GM12878 (cell line): Measurements from ENCODE around the gene RALGPS1. TPM values are rescaled to one million over a fixed set of nuclear protein-coding genes. Genes with fewer than 3 reads are reported as not detected.

Experiments used
- ATAC-seq: fragments of 200-7000 bp; cut with Tn5 transposase; 3 replicates; pipeline ENCODE4 v1.9.1; 2020; ENCODE audit warnings: mild to moderate bottlenecking, moderate library complexity
- BruUV-seq: library from RNA; stranded (reverse); fragments of 400-500 nt; replicated peaks from 2 replicates; lab custom pipeline; 2021; lab: Mats Ljungman, UMichigan
- CTCF ChIA-PET: fragments of 300-600 bp; sonication (Branson Sonifier 250); formaldehyde crosslinking; extraction: SDS; loops from one replicate; lab custom pipeline; 2021; ENCODE audit warnings: inconsistent platforms; lab: Yijun Ruan, JAX
- POLR2A ChIA-PET: fragments of 350-600 bp; formaldehyde crosslinking; extraction: SDS; loops from one replicate; lab custom pipeline; 2021; ENCODE audit warnings: inconsistent platforms; lab: Charles Lee
- RAD21 ChIA-PET: fragments of 300-600 bp; sonication (Branson Sonifier 250); formaldehyde crosslinking; loops from one replicate; lab custom pipeline; 2023; ENCODE audit warnings: antibody characterized with exemption; ENCODE audit not compliant: unreplicated experiment; lab: Charles Lee
- SMC1A ChIA-PET: fragments of 300-600 bp; sonication (Branson Sonifier 250); formaldehyde crosslinking; loops from one replicate; lab custom pipeline; 2023; ENCODE audit not compliant: unreplicated experiment, uncharacterized antibody; lab: Charles Lee
- DNase-seq: peaks from one replicate; pipeline ENCODE4 v3.0.0-alpha.2; 2011; ENCODE audit warnings: low read depth, low spot score
- FAIRE-seq: peaks from 3 replicates; lab custom pipeline; 2011; peaks lifted over from hg19 to GRCh38; lab: Jason Lieb, UNC
- H2AFZ ChIP-seq: 2 replicates; pipeline ENCODE4 v1.6.0; 2011; ENCODE audit warnings: low read depth, low read length, control low read depth; ENCODE audit not compliant: control insufficient read depth
- H3K27ac ChIP-seq: 2 replicates; pipeline ENCODE4 v1.5.1; 2011; ENCODE audit warnings: control low read depth; ENCODE audit not compliant: control insufficient read depth, insufficient read depth
- H3K27me3 ChIP-seq, 2 experiments: replicated peaks in 1 of 2; 2 replicates each; pipeline versions ENCODE4 v1.6.0 to v1.6.1; 2011; ENCODE audit warnings: low read length in 1 of 2; ENCODE audit not compliant: control insufficient read depth in 2 of 2, insufficient read depth in 2 of 2
- H3K36me3 ChIP-seq, 2 experiments: 2 replicates each; pipeline ENCODE4 v1.5.1; 2011; ENCODE audit warnings: low read length in 1 of 2; ENCODE audit not compliant: control insufficient read depth in 2 of 2, insufficient read depth in 2 of 2
- H3K4me1 ChIP-seq: 2 replicates; pipeline ENCODE4 v1.6.1; 2011; ENCODE audit warnings: mild to moderate bottlenecking, low read length, moderate library complexity, mixed read lengths; ENCODE audit not compliant: control insufficient read depth, insufficient read depth
- H3K4me2 ChIP-seq: 2 replicates; pipeline ENCODE4 v1.6.0; 2011; ENCODE audit warnings: control low read depth; ENCODE audit not compliant: control insufficient read depth, insufficient read depth
- H3K4me3 ChIP-seq: fragments of 200-600 bp; sonication (generic); 2 replicates; pipeline ENCODE4 v1.5.1; 2016
- H3K79me2 ChIP-seq: 2 replicates; pipeline ENCODE4 v1.6.0; 2011; ENCODE audit warnings: low read length; ENCODE audit not compliant: control insufficient read depth, insufficient read depth
- H3K9ac ChIP-seq: 2 replicates; pipeline ENCODE4 v1.8.0; 2011; ENCODE audit warnings: low read length, control low read depth, mixed read lengths; ENCODE audit not compliant: control insufficient read depth, insufficient read depth
- H3K9me3 ChIP-seq: replicated peaks from 3 replicates; pipeline ENCODE4 v1.5.1; 2011; ENCODE audit warnings: mild to moderate bottlenecking, low read length; ENCODE audit not compliant: control insufficient read depth, insufficient read depth
- H4K20me1 ChIP-seq: 2 replicates; pipeline ENCODE4 v1.6.0; 2011; ENCODE audit not compliant: control insufficient read depth, insufficient read depth
- CHD2 ChIP-seq: IDR thresholded peaks from 2 replicates; pipeline ENCODE4 v1.6.1; 2011; ENCODE audit warnings: low read depth, low read length, improper control_type of control experiment, borderline replicate concordance
- DPF2 ChIP-seq: fragments of 450-650 bp; IDR thresholded peaks from 2 replicates; pipeline ENCODE4 v1.6.1; 2017; ENCODE audit warnings: mild to moderate bottlenecking
- NRF1 ChIP-seq: conservative IDR thresholded peaks from 2 replicates; pipeline ENCODE4 v1.6.1; 2011; ENCODE audit warnings: mild to moderate bottlenecking, low read depth, low read length, improper control_type of control experiment
- POLR2AphosphoS5 ChIP-seq: IDR thresholded peaks from 2 replicates; pipeline ENCODE4 v1.6.1; 2011; ENCODE audit warnings: mild to moderate bottlenecking, low read length, inconsistent platforms
- SMC3 ChIP-seq: IDR thresholded peaks from 2 replicates; pipeline ENCODE4 v1.6.1; 2011; ENCODE audit warnings: low read length, improper control_type of control experiment, borderline replicate concordance
- ZBED1 ChIP-seq: IDR thresholded peaks from 2 replicates; pipeline ENCODE4 v1.6.1; 2016; ENCODE audit warnings: borderline replicate concordance
- WGBS: methylation state at CpG from one replicate; pipeline ENCODE4 v1.1.6; 2016; ENCODE audit warnings: low lambda C conversion rate; ENCODE audit not compliant: insufficient replicate concordance, insufficient coverage; ENCODE audit errors: missing lambda C conversion rate; 5-methylcytosine and 5-hydroxymethylcytosine counted together
- in situ Hi-C: fragments of 300-500 bp; cut with MboI; formaldehyde crosslinking; loops from 9 replicates; pipeline ENCODE4 v1.14.3; 2018; ENCODE audit warnings: mixed read lengths
- intact Hi-C: fragments of 100-400 bp; cut with micrococcal nuclease; formaldehyde crosslinking; loops from one replicate; pipeline ENCODE4 v1.14.2; 2022; ENCODE audit not compliant: unreplicated experiment
- polyA plus RNA-seq, 11 experiments: library from polyadenylated mRNA; depleted of rRNA in 4 of 11; unstranded in 6 of 11; stranded (reverse) in 5 of 11; fragments of >200 nt; fragmentation: Nextera tagmentation in 4 of 11; fragmentation: Illumina TruSeq in 1 of 11; extraction: Ambion mirVana in 4 of 11; extraction: Trizol in 1 of 11; gene quantifications; 1 replicate in 1 of 11; 2 replicates in 10 of 11; pipeline versions ENCODE4 v1.2.1 to v1.2.3, GENCODE V29; 2011 to 2016; ENCODE audit warnings: inconsistent platforms in 2 of 11, missing spikeins in 2 of 11, low read depth in 1 of 11
- total RNA-seq, 4 experiments: library from RNA; depleted of rRNA in 3 of 4; stranded (reverse); fragments of >200 nt in 3 of 4; fragmentation: Illumina TruSeq in 1 of 4; extraction: Trizol in 1 of 4; gene quantifications; 2 replicates each; pipeline versions ENCODE4 v1.2.1 to v1.2.3, GENCODE V29; 2013 to 2021
- TF ChIP-seq, protein P1 (sequence below), 3 experiments: IDR thresholded peaks in 2 of 3; conservative IDR thresholded peaks in 1 of 3; 2 replicates each; pipeline ENCODE4 v1.5.1; 2011; ENCODE audit warnings: low read depth in 3 of 3, low read length in 3 of 3, mild to moderate bottlenecking in 3 of 3, control low read depth in 2 of 3, moderate library complexity in 2 of 3, inconsistent platforms in 1 of 3, mixed read lengths in 1 of 3; ENCODE audit not compliant: control insufficient read depth in 2 of 3, insufficient read depth in 1 of 3; ENCODE audit errors: extremely low read depth in 1 of 3
- TF ChIP-seq, protein P2 (sequence below): IDR thresholded peaks from 2 replicates; pipeline ENCODE4 v1.6.1; 2012; ENCODE audit warnings: low read length, inconsistent platforms

Gene RALGPS1
- total and polyA plus RNA-seq, 10 of the 15 experiments (the other 5 are each of a cell fraction or from before 2014, with no cell fraction given), result 0.13 to 5.6 (median 2.7) TPM

DNA sequence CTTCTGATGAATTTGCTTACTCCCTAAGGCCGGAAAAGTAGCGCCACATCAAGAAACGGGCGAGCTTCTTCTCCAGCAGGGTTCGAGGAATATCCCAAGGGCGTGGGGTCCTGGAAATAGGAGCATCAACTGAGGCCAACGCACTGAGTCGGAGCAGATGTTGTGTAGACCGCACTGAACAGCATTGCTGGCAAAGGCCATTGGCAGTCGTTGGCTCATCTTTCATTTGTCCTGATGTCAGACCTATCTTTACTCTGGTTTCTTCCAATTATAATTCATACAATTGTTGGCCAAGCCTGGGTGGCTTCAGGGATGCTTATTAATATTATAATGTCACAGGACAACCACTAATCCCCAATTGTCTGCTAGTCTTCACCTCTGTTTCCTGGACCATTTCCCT lies 27.7 kb upstream of the RALGPS1 start:
- in situ Hi-C loops (no loop called here), intact Hi-C loops (no loop called here)
- H3K4me2 ChIP-seq, result no peak overlapping the region
- no peak overlapping the region for H2AFZ ChIP-seq
- SMC1A ChIA-PET, result no interaction called here
- RAD21 ChIA-PET, result no interaction called here
- H3K79me2 ChIP-seq, result no peaks in the 10 kb centered on the region
- no peak for FAIRE-seq
- H3K9ac ChIP-seq, result no peak overlapping the region
- no peak overlapping the region for H3K27ac ChIP-seq
- no peaks in the 10 kb centered on the region for H3K4me1 ChIP-seq
- DNase-seq, result no peak
- TF ChIP-seq CHD2 (no peak), SMC3 (no peak), DPF2 (no peak), NRF1 (no peak), ZBED1 (no peak), POLR2AphosphoS5 (no peak)
- TF ChIP-seq, protein P1, sequence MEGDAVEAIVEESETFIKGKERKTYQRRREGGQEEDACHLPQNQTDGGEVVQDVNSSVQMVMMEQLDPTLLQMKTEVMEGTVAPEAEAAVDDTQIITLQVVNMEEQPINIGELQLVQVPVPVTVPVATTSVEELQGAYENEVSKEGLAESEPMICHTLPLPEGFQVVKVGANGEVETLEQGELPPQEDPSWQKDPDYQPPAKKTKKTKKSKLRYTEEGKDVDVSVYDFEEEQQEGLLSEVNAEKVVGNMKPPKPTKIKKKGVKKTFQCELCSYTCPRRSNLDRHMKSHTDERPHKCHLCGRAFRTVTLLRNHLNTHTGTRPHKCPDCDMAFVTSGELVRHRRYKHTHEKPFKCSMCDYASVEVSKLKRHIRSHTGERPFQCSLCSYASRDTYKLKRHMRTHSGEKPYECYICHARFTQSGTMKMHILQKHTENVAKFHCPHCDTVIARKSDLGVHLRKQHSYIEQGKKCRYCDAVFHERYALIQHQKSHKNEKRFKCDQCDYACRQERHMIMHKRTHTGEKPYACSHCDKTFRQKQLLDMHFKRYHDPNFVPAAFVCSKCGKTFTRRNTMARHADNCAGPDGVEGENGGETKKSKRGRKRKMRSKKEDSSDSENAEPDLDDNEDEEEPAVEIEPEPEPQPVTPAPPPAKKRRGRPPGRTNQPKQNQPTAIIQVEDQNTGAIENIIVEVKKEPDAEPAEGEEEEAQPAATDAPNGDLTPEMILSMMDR (IDR thresholded peaks at IDR 0.05 in 2 of 3, conservative IDR thresholded peaks at IDR 0.05 in 1 of 3; ENCODE audit: control insufficient read depth in 2 of 3, extremely low read depth in 1 of 3, insufficient read depth in 1 of 3, low read depth in 3 of 3, low read length in 3 of 3), result no peak
- TF ChIP-seq, protein P2, sequence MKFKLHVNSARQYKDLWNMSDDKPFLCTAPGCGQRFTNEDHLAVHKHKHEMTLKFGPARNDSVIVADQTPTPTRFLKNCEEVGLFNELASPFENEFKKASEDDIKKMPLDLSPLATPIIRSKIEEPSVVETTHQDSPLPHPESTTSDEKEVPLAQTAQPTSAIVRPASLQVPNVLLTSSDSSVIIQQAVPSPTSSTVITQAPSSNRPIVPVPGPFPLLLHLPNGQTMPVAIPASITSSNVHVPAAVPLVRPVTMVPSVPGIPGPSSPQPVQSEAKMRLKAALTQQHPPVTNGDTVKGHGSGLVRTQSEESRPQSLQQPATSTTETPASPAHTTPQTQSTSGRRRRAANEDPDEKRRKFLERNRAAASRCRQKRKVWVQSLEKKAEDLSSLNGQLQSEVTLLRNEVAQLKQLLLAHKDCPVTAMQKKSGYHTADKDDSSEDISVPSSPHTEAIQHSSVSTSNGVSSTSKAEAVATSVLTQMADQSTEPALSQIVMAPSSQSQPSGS, result no peak
- no peaks in the 10 kb centered on the region for H4K20me1 ChIP-seq
- CTCF ChIA-PET, result interaction anchor here (0.6 kb wide), 1 partner anchor 27 kb away, joined by 3 read pairs; no protein-coding TSS in a partner anchor
- H3K36me3 ChIP-seq, result 0 out of 4 replicates have a peak, but pooled peaks cover 0 to 7% of the 10 kb centered on the region in 2 experiments
- H3K27me3 ChIP-seq, result no peaks in the 10 kb centered on the region
- no peak for ATAC-seq
- WGBS, result 92% methylated on average over 10 of the region's 10 CpGs
- BruUV-seq, result no TSS peak
- H3K4me3 ChIP-seq, result no peak overlapping the region
- POLR2A ChIA-PET, result interaction anchor here (0.6 kb wide), 1 partner anchor 13 kb away, joined by 3 read pairs; no protein-coding TSS in a partner anchor
- H3K9me3 ChIP-seq, result no peaks in the 10 kb centered on the region
